GM12874 (cell line): ENCODE data around the gene IRS1.

Experiments used
- CTCF ChIP-seq: IDR thresholded peaks from 2 replicates; pipeline ENCODE4 v1.5.1; 2011; ENCODE audit warnings: low read depth, mild to moderate bottlenecking, control low read depth, low read length, moderate library complexity; ENCODE audit not compliant: insufficient read depth

IRS1 gene

GRCh38 chr2:226746196-226746800, 53.3 kb downstream of the IRS1 start:
- TF ChIP-seq CTCF = no peak

GRCh38 chr2:226743915-226744314, 55.7 kb downstream of the IRS1 start:
- TF ChIP-seq CTCF = no peak

- no peak for TF ChIP-seq CTCF
These were observed 57.3 kb downstream of the IRS1 start for GRCh38 chr2:226742347-226742746.

GRCh38 chr2:226740039-226740648, 59.5 kb downstream of the IRS1 start:
- TF ChIP-seq CTCF = no peak

GRCh38 chr2:226739545-226740030, 60.0 kb downstream of the IRS1 start:
- no peak for TF ChIP-seq CTCF

- TF ChIP-seq CTCF = no peak
These were observed 60.6 kb downstream of the IRS1 start for GRCh38 chr2:226738821-226739544.

- no peak for TF ChIP-seq CTCF
These were observed 61.3 kb downstream of the IRS1 start for GRCh38 chr2:226738191-226738820.
